Psoas muscle (tissue), 8 donors: Measurements from ENCODE around the gene CRYBB1. TPM values are rescaled to one million over a fixed set of nuclear protein-coding genes. Genes with fewer than 3 reads are reported as not detected.
A peak's percentile ranks its signal among the peaks of the same experiment; 100 is the strongest.

Experiments used
- ATAC-seq, 4 donors: fragments of 200-7000 bp; cut with Tn5 transposase; one replicate each; pipeline ENCODE4 v1.9.1; 2020; ENCODE audit warnings: moderate library complexity in 3 of 4, mild to moderate bottlenecking in 2 of 4
- DNase-seq, 2 donors: peaks; one replicate each; pipeline ENCODE4 v3.0.0-alpha.2; 2020
- H3K27ac ChIP-seq: fragments of 200-600 bp; one replicate; pipeline ENCODE4 v1.8.0; 2022
- H3K27me3 ChIP-seq, 3 donors: fragments of 200-600 bp in 1 of 3; one replicate each; pipeline versions ENCODE4 v1.6.1 to v1.8.0; 2013 to 2022; ENCODE audit warnings: low read length in 2 of 3, mild to moderate bottlenecking in 2 of 3, moderate library complexity in 1 of 3; ENCODE audit not compliant: insufficient read depth in 3 of 3
- H3K36me3 ChIP-seq, 2 donors: fragments of 200-600 bp in 1 of 2; one replicate each; pipeline versions ENCODE4 v1.6.1 to v1.8.0; 2013 to 2022; ENCODE audit warnings: low read depth in 1 of 2, mild to moderate bottlenecking in 1 of 2, moderate library complexity in 1 of 2; ENCODE audit not compliant: insufficient read depth in 1 of 2
- H3K4me1 ChIP-seq: fragments of 200-600 bp; one replicate; pipeline ENCODE4 v1.8.0; 2022
- H3K4me3 ChIP-seq: fragments of 200-600 bp; one replicate; pipeline ENCODE4 v1.8.0; 2022; ENCODE audit warnings: mild to moderate bottlenecking
- H3K9me3 ChIP-seq: fragments of 200-600 bp; one replicate; pipeline ENCODE4 v1.8.0; 2022
- CTCF ChIP-seq: fragments of 200-600 bp; IDR thresholded peaks from one replicate; pipeline ENCODE4 v1.8.0; 2022; ENCODE audit warnings: antibody characterized with exemption
- WGBS, 3 donors: extraction: QIAGEN DNeasy Blood & Tissue Kit; methylation state at CpG; one replicate each; pipeline versions ENCODE4 v1.1.6 to v1.1.7; 2013; 5-methylcytosine and 5-hydroxymethylcytosine counted together
- intact Hi-C, 2 donors: fragments of 100-400 bp; cut with DNase I; formaldehyde crosslinking; loops; one replicate each; pipeline versions ENCODE4 v1.11.0 to v1.14.2; 2022
- polyA plus RNA-seq, 3 donors: library from polyadenylated mRNA; stranded (reverse); fragments of 200-250 nt; gene quantifications; one replicate each; pipeline ENCODE4 v1.2.3, GENCODE V29; 2013
- total RNA-seq, 4 donors: library from RNA; stranded (reverse); fragmentation: NEBNext Ultra II Directional in 2 of 4; extraction: Animal tissue kit (Norgen Biotek cat#: 25700) in 2 of 4; gene quantifications; one replicate each; pipeline versions ENCODE4 v1.2.1 to v1.2.4, GENCODE V29; 2021 to 2023
- donor health status: healthy with polysubstance abuse.
- donor health status: DM: no; HTN: no; CAD: no; lungs with moderate emphysema.
- donor health status: Bipolar disorder and iron deficiency.
- donor health status: healthy.
- donor health status: DM: yes; HTN: yes; CAD: no.
- donor health status: DM: no; HTN: no; CAD: no.
- donor health status: DM: no; HTN: no; CAD: no.
- donor health status: DM: yes; HTN: yes; CAD: no.

The CRYBB1 gene
- total and polyA plus RNA-seq, 7 donors = 0.14 to 0.25 (median 0.22) TPM; not detected in 2

- Histone ChIP-seq H3K27me3 (no peaks in the 10 kb centered on the region), H3K36me3 (peaks cover 0 to 14% of the 10 kb centered on the region in 2 donors), H3K9me3 (no peaks in the 10 kb centered on the region), H3K27ac (peak overlapping the region; percentile 15), H3K4me3 (peak overlapping the region; percentile 15), H3K4me1 (peaks cover 36% of the 10 kb centered on the region)
- TF ChIP-seq CTCF = no peak
- DNase-seq (no peak), ATAC-seq (no peak)
- intact Hi-C loops = loop anchor here (5.0 kb wide), 4 partner anchors 34 to 104 kb away; partner anchors contain the start of genes TFIP11 (in 2 of the 2), HPS4 (in 1 of the 2) and SRRD (in 1 of the 2)
- whole genome bisulfite sequencing, 3 donors = 64% methylated on average over 11 of the region's 11 CpGs
Observed at GRCh38 chr22:26586556-26587325, 31.1 kb downstream of the CRYBB1 start.

- intact Hi-C loops = loop anchor here (5.0 kb wide), 4 partner anchors 33 to 103 kb away; partner anchors contain the start of genes TFIP11 (in 2 of the 2), HPS4 (in 1 of the 2) and SRRD (in 1 of the 2)
- peaks cover 41% of the 10 kb centered on the region for H3K4me1 ChIP-seq
Observed at GRCh38 chr22:26585104-26585790, 32.6 kb downstream of the CRYBB1 start.

GRCh38 chr22:26584010-26584409, 33.8 kb downstream of the CRYBB1 start:
- intact Hi-C loops = no loop called here
- H3K4me3 ChIP-seq = no peak overlapping the region
- DNase-seq (no peak), ATAC-seq (no peak)
- no peaks in the 10 kb centered on the region for H3K9me3 ChIP-seq
- peak overlapping the region; percentile 70 for H3K27ac ChIP-seq
- TF ChIP-seq CTCF = no peak
- peaks cover 47% of the 10 kb centered on the region for H3K4me1 ChIP-seq
- H3K36me3 ChIP-seq = peaks cover 0 to 22% of the 10 kb centered on the region in 2 donors
- 71 to 81% (median 78%) methylated on average over 4 of the region's 4 CpGs for WGBS, 3 donors
- H3K27me3 ChIP-seq = no peaks in the 10 kb centered on the region

More at GRCh38 chr22:26585104-26585790, 32.6 kb downstream of the CRYBB1 start:
- Histone ChIP-seq H3K9me3 (no peaks in the 10 kb centered on the region), H3K27ac (peak overlapping the region; percentile 70), H3K4me3 (no peak overlapping the region), H3K27me3 (no peaks in the 10 kb centered on the region), H3K36me3 (peaks cover 0 to 22% of the 10 kb centered on the region in 2 donors)
- WGBS, 3 donors = 32 to 51% (median 36%) methylated on average over 11 of the region's 11 CpGs
- DNase-seq (peak; percentile 69 to 89), ATAC-seq (peak; percentile 58 to 83 (median 76))
- TF ChIP-seq CTCF = no peak

- WGBS, 3 donors = 96 to 98% (median 97%) methylated on average over 8 of the region's 8 CpGs
- TF ChIP-seq CTCF = no peak
- Histone ChIP-seq H3K27me3 (no peaks in the 10 kb centered on the region), H3K4me3 (no peak overlapping the region), H3K27ac (no peak overlapping the region), H3K4me1 (peaks cover 32% of the 10 kb centered on the region), H3K9me3 (no peaks in the 10 kb centered on the region), H3K36me3 (peaks cover 0 to 22% of the 10 kb centered on the region in 2 donors)
- ATAC-seq = no peak
- no peak for DNase-seq
- intact Hi-C loops = no loop called here
Observed at GRCh38 chr22:26581633-26582168, 36.1 kb downstream of the CRYBB1 start.
